SH-SY5Y (cell line): ENCODE data around the gene PCDH20.

ENCODE experiments used
- GATA2 ChIP-seq: IDR thresholded peaks from 2 replicates; pipeline ENCODE4 v1.6.1; 2011; ENCODE audit warnings: mild to moderate bottlenecking, low read depth, low read length
- GATA3 ChIP-seq: IDR thresholded peaks from 2 replicates; pipeline ENCODE4 v1.6.1; 2011; ENCODE audit warnings: low read depth, mild to moderate bottlenecking, low read length, moderate library complexity

DNA sequence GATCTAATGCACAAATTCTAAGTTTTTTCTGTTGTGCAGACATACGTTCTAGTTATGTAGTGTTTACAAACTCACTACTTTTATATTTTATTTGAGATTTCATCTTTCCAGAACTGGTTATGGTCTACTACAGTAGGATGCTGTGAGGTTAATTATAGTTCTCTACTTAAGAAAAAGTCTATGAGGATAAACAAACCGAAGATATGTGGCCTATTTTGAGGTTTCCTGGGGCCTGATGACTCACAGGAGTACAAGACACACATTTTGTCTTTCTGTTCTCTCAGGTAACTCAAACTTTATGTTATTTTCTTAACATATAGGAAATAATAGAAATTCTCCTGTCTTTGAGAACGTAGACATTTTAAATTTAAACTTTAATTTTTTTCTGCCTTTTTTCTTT lies 45.1 kb downstream of the PCDH20 start:
- TF ChIP-seq GATA2 (no peak), GATA3 (no peak)
